ENCODE results near the gene SHC2.

SHC2 gene

GRCh38 chr19:402786-403185, 58.0 kb downstream of the SHC2 start:
- Histone ChIP-seq H3K4me2 (ENCODE audit: low read length) (no peak overlapping the region), H3K27me3 (ENCODE audit: insufficient read depth, low read length) (no peaks in the 10 kb centered on the region), H3K9me2 (ENCODE audit: low read depth, low read length) (no peaks in the 10 kb centered on the region), H4K20me1 (ENCODE audit: insufficient read depth, low read length) (no peaks in the 10 kb centered on the region), H3K27ac (ENCODE audit: low read depth, low read length, poor library complexity, severe bottlenecking) (no peak overlapping the region), H3K79me2 (ENCODE audit: insufficient read depth, low read length) (no peaks in the 10 kb centered on the region), H3F3A (ENCODE audit: insufficient read depth, low read length) (no peaks in the 10 kb centered on the region), H2AFZ (ENCODE audit: low read length) (no peak overlapping the region), H3K9ac (ENCODE audit: low read length) (no peak overlapping the region), H3K4me1 (ENCODE audit: insufficient read depth, low read length, severe bottlenecking) (no peaks in the 10 kb centered on the region), H3K9me3 (ENCODE audit: low read length) (no peaks in the 10 kb centered on the region), H3K4me3 (ENCODE audit: low read depth, low read length, poor library complexity, severe bottlenecking) (no peak overlapping the region), H3K36me3 (ENCODE audit: insufficient read depth, low read length) (no peaks in the 10 kb centered on the region)
- no peak for TF ChIP-seq CTCF (IDR thresholded peaks at IDR 0.05; ENCODE audit: low read length)
- TF ChIP-seq EZH2 (IDR thresholded peaks at IDR 0.05; ENCODE audit: borderline replicate concordance, low read length), result no peak

GRCh38 chr19:401866-402511, 58.8 kb downstream of the SHC2 start:
- H3K27ac ChIP-seq (ENCODE audit: low read depth, low read length, poor library complexity, severe bottlenecking), result no peak overlapping the region
- no peaks in the 10 kb centered on the region for H3K27me3 ChIP-seq (ENCODE audit: insufficient read depth, low read length)
- no peaks in the 10 kb centered on the region for H4K20me1 ChIP-seq (ENCODE audit: insufficient read depth, low read length)
- H3K9me2 ChIP-seq (ENCODE audit: low read depth, low read length), result no peaks in the 10 kb centered on the region
- H3K79me2 ChIP-seq (ENCODE audit: insufficient read depth, low read length), result no peaks in the 10 kb centered on the region
- H2AFZ ChIP-seq (ENCODE audit: low read length), result no peak overlapping the region
- H3K9me3 ChIP-seq (ENCODE audit: low read length), result no peaks in the 10 kb centered on the region
- no peak overlapping the region for H3K4me3 ChIP-seq (ENCODE audit: low read depth, low read length, poor library complexity, severe bottlenecking)
- H3K4me1 ChIP-seq (ENCODE audit: insufficient read depth, low read length, severe bottlenecking), result no peaks in the 10 kb centered on the region
- H3K4me2 ChIP-seq (ENCODE audit: low read length), result no peak overlapping the region
- no peaks in the 10 kb centered on the region for H3F3A ChIP-seq (ENCODE audit: insufficient read depth, low read length)
- no peaks in the 10 kb centered on the region for H3K36me3 ChIP-seq (ENCODE audit: insufficient read depth, low read length)
- TF ChIP-seq EZH2 (IDR thresholded peaks at IDR 0.05; ENCODE audit: borderline replicate concordance, low read length) (no peak), CTCF (IDR thresholded peaks at IDR 0.05; ENCODE audit: low read length) (no peak)
- no peak overlapping the region for H3K9ac ChIP-seq (ENCODE audit: low read length)

GRCh38 chr19:400976-401865, 59.6 kb downstream of the SHC2 start:
- H3K9ac ChIP-seq (ENCODE audit: low read length), result no peak overlapping the region
- H3K27ac ChIP-seq (ENCODE audit: low read depth, low read length, poor library complexity, severe bottlenecking), result no peak overlapping the region
- no peaks in the 10 kb centered on the region for H3K36me3 ChIP-seq (ENCODE audit: insufficient read depth, low read length)
- no peaks in the 10 kb centered on the region for H3F3A ChIP-seq (ENCODE audit: insufficient read depth, low read length)
- H2AFZ ChIP-seq (ENCODE audit: low read length), result no peak overlapping the region
- no peak for TF ChIP-seq EZH2 (IDR thresholded peaks at IDR 0.05; ENCODE audit: borderline replicate concordance, low read length)
- no peak for TF ChIP-seq CTCF (IDR thresholded peaks at IDR 0.05; ENCODE audit: low read length)
- no peak overlapping the region for H3K4me3 ChIP-seq (ENCODE audit: low read depth, low read length, poor library complexity, severe bottlenecking)
- no peak overlapping the region for H3K4me2 ChIP-seq (ENCODE audit: low read length)
- H3K4me1 ChIP-seq (ENCODE audit: insufficient read depth, low read length, severe bottlenecking), result no peaks in the 10 kb centered on the region
- H3K27me3 ChIP-seq (ENCODE audit: insufficient read depth, low read length), result no peaks in the 10 kb centered on the region
- H4K20me1 ChIP-seq (ENCODE audit: insufficient read depth, low read length), result no peaks in the 10 kb centered on the region
- H3K79me2 ChIP-seq (ENCODE audit: insufficient read depth, low read length), result no peaks in the 10 kb centered on the region
- no peaks in the 10 kb centered on the region for H3K9me3 ChIP-seq (ENCODE audit: low read length)
- no peaks in the 10 kb centered on the region for H3K9me2 ChIP-seq (ENCODE audit: low read depth, low read length)
